Stimulated activated naive CD4-positive, alpha-beta T cell treated with Interleukin-2 at 50 U/mL for 16 hours (primary cell): Measurements from ENCODE around the gene PARM1.

Source experiments
- DNase-seq: peaks from one replicate; lab custom pipeline; 2025; lab: John Stamatoyannopoulos, UW

The PARM1 gene

DNA sequence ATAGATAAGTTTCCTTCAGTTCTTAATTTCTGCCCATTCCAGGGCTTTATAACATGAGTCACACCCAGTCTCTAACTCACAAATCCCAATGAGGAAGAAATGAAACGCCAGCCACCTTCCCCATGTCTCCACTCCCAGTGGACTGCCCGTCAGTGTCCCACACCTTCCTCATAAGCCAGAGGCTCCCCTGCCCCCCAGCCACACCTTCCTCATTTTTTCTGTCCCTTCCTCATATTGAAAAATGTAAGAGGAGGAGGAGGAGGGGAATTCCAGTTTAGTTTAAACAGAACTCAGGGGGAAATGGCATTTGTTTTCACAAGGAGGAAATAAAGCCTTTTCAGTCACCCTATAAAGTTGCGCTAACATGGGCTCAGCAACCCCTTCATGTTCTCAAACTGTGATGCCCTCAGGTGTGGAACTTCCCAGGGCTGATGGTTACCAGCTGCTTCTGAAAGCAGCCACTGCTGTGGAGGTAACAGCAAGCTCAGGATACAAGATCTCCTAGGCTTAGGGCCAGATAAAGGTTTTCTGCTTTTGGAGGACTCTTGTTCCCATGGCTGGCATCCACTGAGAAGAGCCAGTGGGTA is 97.8 kb downstream of the PARM1 start:
- DNase-seq, result no peak

DNA sequence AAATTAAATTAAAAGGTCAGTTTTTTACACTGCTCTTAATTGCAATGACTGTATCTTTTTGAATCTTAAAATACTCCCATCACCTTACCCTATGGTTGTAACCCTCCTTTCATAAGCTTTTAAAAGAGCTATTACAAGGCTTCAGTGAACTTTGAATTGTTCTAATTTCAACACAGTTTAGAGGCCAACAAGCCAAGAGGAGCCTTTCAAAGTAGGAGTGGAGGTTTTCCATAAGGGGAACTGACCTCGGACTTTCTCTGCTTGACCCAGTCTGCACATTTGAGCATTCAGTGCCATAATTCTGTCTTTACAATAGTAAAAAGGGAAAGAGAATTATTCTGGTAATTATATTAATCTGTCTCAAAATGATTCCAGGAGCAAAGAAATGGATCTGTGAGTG is 98.9 kb downstream of the PARM1 start:
- DNase-seq, result no peak

DNA sequence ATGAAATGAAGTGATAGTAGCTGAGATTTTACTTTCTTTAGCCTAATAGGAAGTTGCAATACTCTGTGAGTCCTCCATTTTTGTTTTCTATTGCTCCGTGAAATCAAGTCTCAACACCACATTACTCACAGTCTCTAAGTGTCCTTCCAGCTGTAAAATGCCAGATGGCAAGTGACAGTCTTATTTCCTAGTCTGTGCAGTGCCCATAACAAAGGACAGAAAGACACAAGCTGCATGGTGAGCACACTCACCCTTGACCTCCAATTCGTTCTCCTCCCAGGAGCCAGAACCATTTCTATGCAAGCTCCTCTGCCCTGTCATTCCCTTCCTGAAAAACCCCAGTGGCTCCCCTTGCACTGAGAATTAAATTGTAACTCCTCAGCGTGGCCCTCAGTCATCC is 101.6 kb downstream of the PARM1 start:
- DNase-seq, result no peak

- DNase-seq, result no peak
Measured at GRCh38 chr4:75035321-75035720, 102.4 kb downstream of the PARM1 start.

DNA sequence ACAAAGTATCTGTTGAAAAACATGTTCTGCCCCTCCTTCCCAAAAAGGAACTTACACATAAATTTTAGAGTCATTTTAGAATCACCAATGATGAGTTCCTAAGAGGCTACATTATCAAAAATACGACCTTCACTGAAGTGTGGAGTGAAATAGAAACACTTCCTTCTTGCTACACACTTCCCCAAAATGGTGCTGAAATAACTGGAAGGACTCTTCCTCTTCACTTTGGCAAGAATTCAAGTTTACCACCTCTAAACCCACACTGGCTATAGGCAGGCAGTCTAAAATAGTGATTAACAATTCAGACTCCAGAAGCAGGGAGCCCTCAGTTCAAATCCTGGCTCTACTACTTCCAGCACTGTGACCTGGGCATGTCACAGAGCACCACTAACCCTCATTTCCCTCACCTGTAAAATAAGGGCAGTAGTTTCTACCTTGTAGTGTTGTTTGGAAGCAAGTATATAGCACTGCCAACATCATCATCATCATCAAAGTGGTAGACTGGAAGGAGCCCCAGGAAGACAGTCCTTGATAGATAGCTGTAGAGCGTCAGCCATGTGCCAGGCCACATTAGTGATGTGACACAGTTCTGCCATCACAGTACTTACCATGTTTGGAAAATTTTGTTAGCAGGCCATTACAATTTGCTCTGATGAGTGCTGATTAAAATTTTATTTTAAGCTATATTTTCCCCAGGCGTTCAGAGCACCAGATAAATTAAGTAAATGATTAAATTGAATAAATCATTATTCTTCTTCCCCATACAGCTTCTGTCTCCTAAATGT is 103.3 kb downstream of the PARM1 start:
- no peak for DNase-seq

- no peak for DNase-seq
Measured at GRCh38 chr4:75037252-75037651, 104.3 kb downstream of the PARM1 start.

- DNase-seq, result no peak
Measured at GRCh38 chr4:75038376-75038775, 105.5 kb downstream of the PARM1 start.

- DNase-seq, result no peak
Measured at GRCh38 chr4:75040703-75041102, 107.8 kb downstream of the PARM1 start.

DNA sequence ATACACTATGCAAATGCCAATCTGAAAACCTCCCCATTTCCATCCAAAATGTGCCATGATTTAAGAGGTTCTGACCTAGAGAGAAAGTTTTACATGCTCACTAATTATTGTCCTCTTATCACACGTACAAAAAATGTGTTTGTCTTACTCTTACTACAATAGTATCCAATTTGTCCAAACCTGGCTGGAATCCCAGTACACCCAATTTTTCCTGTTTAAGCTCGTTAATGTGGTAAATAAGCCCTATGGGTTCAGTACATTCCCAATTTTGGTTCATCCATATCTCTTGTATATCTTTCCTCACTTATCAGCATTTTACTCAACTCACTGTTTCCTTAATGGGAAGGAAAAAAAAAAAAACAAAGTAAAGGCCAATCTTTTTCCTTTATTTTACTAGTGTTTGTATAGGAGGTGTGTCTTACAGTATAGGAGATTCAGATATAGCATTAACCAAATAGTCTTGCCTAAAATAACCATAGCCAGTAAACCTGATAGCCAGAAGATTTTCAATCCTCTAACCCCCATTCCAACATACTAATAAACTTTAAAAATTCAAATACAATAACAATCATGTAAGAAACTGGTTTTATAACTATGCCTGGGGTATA is 109.8 kb downstream of the PARM1 start:
- no peak for DNase-seq

GRCh38 chr4:75046226-75046625 is 113.3 kb downstream of the PARM1 start:
- DNase-seq, result no peak

GRCh38 chr4:75046641-75047040 is 113.7 kb downstream of the PARM1 start:
- no peak for DNase-seq

GRCh38 chr4:75048208-75048879 is 115.4 kb downstream of the PARM1 start:
- no peak for DNase-seq

DNA sequence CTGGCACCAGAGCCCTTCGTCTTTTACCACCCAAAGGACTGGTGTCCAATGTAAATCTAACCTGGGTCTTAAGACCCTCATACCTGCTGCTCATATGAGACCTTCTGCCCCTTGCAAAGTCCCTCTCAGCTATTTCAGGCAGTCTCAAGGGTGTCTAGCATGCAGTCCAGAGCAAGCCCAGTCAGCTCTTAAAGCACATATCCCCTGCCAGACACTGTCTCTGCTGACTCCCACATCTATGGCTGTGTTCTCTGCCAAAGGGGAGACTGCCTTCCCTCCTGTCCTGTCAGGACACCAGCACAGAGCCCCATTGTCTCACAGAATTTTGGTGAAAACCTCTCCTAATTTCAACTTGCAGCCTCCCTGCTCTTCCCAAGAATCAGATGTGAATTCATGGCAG is 118.5 kb downstream of the PARM1 start:
- no peak for DNase-seq

- DNase-seq, result no peak
Measured at GRCh38 chr4:75053352-75053751, 120.4 kb downstream of the PARM1 start.

- no peak for DNase-seq
Measured at GRCh38 chr4:75054078-75054477, 121.2 kb downstream of the PARM1 start.

DNA sequence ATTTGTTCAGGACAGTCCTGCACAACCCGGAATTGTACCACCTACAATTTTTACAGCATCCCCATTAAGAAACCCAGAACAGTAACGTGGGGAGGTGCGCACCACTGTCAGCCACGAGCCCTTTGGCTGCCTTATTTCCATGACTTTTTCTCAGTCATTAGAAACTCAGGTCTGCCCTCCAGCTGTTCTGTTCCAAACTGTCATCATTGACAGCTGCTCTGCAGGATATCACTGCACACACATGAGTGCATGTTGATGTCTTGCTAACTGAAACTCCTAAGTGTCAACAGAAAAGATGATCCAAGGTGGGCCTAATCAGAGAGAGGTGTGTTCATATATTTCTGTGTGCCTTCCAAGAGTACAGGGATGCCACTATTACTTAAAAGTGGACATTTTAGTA is 123.4 kb downstream of the PARM1 start:
- DNase-seq, result no peak

DNA sequence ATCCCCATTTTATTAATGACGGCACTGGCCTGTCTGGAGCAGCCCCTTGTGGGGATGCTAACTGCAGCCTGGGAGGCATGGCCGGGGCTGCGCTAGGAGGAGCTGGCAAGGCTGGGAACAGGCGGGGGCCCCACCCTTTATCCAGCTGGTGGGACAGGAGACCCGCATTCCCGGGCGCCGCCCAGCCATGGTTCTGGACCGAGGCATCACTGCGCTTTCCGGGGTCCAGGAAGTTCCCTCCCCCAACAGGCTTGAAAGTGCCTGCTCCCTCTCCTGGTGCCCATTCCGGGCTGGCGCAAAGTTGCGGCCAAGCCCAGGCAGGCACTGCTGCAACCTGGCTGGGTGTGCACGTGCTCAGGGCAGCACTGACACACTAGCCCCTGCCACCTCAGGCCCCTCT is 124.5 kb downstream of the PARM1 start:
- no peak for DNase-seq

DNA sequence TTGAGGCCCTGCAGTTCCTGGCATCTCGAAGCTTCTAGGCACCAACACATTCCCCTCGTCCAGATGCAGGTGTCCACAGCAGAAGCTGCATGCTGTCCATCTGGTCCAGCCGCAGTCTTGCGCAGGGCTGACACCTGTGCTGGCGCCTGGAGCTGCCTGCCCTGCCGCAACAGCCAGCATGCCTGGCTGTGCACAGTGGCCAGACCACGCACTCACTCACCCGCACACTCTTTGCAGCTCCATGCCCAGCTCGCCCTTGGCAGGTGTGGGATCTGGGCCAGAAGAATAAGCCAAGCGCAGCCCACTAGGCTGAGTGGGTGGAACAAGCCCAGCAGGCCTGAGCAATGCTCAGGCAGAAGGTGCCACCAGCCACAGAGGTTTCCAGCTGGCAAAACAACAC is 125.6 kb downstream of the PARM1 start:
- DNase-seq, result no peak

GRCh38 chr4:75063433-75063832 is 130.5 kb downstream of the PARM1 start:
- no peak for DNase-seq

GRCh38 chr4:75065909-75066308 is 133.0 kb downstream of the PARM1 start:
- no peak for DNase-seq

GRCh38 chr4:75069493-75070074 is 136.7 kb downstream of the PARM1 start:
- DNase-seq, result no peak

DNA sequence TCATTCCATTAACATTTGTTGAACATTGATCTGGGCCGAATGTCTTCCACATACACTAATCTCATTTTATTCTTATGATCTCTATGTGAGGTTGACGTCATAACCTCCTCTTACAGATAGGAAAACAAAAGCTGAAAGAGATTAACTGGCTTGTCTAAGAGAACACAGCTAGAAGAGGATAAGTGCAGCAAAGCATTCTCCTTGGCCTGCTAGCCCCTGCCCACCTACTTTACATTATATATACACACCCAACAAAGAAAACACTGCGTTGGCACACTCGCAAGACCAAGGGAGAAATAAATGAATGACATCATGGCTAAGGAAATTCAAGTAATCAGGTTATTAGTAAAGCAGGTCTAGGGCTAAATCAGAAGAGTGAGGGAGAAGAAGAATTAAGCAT is 138.4 kb downstream of the PARM1 start:
- no peak for DNase-seq

DNA sequence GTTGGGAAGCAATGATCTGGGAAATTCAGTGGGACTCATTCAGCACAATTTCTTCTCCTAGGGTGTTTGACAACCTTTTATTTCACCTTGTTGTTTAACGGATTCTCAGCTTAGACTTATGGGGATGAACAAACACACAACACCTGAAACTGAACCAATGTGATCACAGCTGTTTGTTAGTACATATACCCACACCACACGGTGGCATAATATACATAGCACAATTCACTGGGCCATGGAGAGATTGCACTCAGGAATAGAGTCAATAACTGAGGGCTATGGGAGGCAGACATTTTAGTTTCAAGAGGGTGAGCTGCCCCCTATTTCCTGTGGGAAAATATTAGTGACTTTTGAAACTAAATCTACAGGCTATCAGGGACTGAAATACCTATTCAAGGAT is 148.0 kb downstream of the PARM1 start:
- DNase-seq, result no peak
